ENCODE measurements around the gene ADCY4.
"Not testable (repeated sequence)": the region's sequence is repeated elsewhere in the genome, so short reads cannot be mapped to it uniquely, and the experiment has no call there.

The ADCY4 gene

GRCh38 chr14:24338843-24339242 is 4.0 kb upstream of the ADCY4 start:
- no peak for DNase-seq (ENCODE audit: low read depth, low spot score)

DNA sequence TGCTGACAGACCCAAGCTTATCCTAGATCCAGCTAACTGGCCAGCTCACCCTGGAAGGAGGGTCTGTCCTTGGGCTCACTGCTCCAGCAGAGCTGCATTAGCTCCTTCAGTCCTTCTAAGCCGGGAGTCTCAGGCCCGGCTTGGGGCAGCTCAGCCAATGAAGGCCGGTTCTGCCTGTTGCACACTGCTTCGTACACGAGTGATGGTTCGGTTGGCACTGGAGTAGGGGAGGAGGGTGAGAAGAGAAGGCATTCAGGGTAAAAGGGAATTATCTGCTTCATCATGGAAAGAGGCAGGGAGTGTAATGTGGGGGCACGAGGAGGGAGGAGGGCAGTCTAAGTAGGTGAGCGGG is 2.9 kb upstream of the ADCY4 start:
- no peak for DNase-seq (ENCODE audit: low read depth, low spot score)

DNA sequence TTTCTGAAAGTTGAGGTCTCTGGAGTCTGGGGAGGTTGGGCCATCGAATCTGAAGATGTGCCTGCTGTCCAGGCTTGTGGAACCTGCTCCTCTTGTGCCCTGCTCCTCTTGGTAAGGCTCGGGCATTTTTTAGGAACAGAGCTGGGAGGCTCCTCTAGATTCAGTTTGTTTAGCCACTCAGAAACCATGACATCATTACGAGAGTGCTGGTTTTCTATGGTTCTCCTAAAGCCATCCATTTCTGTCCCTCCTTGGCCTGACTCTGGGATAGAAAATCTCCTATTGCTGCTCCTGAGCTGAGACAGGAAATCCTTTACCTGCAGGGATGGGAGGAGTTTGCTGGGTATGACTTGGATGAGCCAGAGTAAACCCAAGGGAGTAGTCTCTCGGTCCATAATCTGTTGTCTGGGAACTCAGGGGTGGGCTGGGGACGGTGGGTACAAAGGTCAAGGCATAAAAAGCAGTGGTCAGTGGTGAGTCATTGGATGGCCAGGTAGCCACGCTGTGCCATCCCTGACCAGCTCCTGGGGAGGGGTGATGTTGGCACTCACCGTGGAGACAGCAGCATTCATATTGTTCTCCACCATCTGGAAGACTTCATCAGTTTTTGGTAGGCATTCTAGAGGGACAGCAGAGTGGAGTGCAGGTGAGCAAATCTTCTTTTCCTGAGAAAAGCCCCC is 2.4 kb upstream of the ADCY4 start:
- no peak for DNase-seq (ENCODE audit: low read depth, low spot score)

- no peak for DNase-seq (ENCODE audit: low read depth, low spot score)
These were observed 745 bp upstream of the ADCY4 start for GRCh38 chr14:24335461-24336171.

DNA sequence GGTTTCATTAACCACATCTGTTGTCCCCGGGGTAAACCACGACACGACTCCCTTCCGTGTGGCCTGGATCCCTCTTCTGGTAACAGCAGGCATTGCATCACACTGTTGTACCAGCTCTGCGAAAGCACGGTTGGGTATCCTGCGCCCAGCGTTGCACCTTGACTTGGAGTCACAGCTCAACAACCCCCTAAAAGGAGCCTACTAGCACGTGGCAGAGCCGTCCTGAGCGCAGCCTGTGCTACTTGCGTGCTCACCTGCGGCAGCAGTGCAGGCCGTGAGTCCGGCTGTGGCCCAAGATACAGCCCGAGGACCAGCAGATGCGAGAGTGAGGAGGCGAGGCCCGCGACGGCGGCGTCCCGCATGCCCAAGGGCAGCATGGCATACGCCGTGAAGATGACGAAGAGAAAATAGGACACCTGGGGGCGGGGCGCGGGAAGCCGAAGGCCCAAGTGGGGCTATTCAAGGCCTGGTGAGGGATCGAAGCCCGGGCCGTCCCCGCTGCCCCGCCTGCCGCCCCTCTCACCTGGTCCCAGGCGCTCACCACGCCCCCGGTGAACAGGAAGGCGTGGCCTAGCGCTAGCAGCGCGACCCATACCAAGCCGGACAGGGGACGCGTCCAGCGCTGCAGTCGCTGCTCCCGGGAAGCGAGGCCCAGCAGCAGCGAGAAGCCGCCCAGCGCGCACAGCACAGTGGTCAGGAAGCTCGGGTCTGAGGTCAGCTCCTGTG is 2.4 kb downstream of the ADCY4 start:
- DNase-seq (ENCODE audit: low read depth, low spot score) = no peak

DNA sequence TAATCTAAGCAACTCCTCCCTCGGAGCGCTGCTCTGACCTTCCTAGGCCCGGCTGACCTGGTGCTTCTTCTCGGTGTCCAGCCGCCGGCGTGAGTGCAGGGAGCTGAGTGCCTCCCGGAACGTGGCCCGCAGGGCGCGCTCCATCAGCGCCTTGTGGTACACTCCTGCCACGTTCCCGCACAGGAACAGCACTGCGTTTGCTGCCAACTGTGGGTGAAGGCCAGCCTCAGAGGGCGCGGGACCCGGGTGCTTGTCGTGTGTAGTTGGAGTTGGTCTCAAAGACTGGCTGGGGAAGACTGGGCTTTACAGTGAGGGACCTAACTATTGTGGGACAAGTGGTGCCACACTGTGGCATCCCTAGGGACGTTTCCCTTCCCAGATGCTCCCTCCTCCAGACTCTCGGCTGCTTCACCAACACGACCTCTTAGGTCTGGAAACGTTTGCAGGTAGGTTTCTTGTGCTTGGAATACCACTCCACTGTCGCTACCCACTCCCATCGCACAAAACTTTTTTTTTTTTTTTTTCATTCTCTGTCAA is 3.1 kb downstream of the ADCY4 start:
- no peak for DNase-seq (ENCODE audit: low read depth, low spot score)

GRCh38 chr14:24330973-24331674 is 3.7 kb downstream of the ADCY4 start:
- DNase-seq (ENCODE audit: low read depth, low spot score) = no peak

- no peak for DNase-seq (ENCODE audit: low read depth, low spot score)
These were observed 5.1 kb downstream of the ADCY4 start for GRCh38 chr14:24329736-24330135.

DNA sequence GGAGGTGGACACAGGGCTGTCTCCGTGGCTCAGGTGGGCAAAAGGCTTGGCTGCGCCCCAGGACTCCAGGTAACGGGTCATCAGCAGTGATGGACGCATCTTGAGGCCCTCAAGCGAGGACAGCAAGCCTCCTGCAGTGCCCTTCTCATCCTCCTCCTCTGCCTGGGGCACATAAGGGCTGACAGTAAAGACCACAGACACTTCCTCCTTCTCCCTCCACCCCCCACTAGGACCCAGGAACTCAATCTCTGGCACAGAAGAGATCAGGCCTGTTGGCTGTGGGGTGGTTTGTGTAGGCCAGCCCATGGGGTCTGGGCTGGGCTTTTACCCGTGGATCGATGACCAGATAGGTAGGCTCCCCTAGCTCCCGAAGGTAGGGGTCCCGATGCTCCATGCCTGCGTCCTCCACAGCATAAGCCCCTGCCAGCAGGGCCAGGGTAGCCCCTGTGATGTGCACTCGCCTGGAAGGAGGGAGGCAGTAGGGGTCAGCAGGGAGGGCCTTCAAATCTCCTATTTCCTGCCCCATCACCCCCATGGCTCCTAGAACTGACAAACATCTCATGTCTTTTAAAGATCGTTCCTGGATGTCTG is 5.7 kb downstream of the ADCY4 start:
- DNase-seq (ENCODE audit: low read depth, low spot score) = no peak

- not testable (repeated sequence) for DNase-seq (ENCODE audit: low read depth, low spot score)
These were observed 7.0 kb downstream of the ADCY4 start for GRCh38 chr14:24327914-24328313.

DNA sequence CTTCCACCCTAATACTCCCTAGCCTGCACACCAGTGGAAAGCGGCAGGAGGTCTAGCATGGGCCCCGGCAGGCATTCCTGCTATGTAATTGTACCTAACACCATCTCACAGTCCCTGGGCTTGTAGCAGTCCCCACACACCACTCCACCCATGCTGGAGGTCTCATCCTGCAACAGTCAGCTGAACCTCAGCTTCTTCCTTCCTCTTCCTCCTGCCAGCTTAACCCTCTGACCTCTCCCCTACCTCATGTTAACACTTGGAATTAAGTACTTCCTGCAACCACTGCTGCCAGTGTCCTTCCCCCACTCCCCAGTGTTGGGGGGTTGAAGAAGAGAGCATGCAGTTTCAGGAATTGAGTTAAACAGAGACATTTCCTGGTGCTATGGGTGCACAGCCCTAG is 7.6 kb downstream of the ADCY4 start:
- DNase-seq (ENCODE audit: low read depth, low spot score) = no peak

DNA sequence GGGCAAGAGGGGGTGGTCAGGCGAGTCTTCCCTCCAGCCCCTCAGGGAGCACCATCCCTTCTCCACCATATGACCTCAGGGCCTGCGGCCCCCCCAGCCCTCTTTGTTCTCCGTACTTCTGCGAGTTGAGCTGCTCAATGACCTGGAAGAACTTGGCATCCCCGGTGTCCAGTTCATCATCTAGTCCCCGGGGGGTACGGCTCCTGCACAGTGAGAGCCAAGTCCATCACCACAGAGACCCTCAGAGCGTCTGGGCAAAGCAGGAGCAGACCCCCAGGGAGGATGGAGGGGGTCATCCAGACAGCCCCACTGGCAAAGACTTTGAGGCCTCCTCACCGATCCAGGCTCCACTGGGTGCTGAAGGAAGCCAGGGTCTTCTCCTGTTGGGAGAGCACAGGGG is 8.9 kb downstream of the ADCY4 start:
- DNase-seq (ENCODE audit: low read depth, low spot score) = no peak

GRCh38 chr14:24325041-24325530 is 9.8 kb downstream of the ADCY4 start:
- DNase-seq (ENCODE audit: low read depth, low spot score) = no peak

DNA sequence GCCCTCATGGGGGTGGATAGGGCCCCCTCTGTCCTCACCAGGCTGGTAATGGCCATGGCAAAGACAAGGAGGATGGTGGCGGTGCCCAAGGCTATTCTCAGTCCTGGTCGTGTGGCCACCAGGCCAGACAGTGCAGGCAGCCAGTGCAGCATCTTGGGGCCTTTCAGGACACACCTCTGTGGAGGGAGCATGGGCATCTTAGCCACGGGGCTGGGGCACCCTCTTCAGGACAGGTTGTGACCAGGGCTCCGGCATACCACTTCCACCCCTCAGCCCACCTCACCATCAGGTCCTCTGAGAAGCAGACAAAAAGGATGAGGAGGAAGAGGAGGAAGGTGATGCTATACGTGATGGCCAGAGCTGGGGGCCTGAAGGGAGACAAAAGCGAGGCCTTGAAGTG is 10.8 kb downstream of the ADCY4 start:
- DNase-seq (ENCODE audit: low read depth, low spot score) = no peak

GRCh38 chr14:24323341-24323740 is 11.5 kb downstream of the ADCY4 start:
- no peak for DNase-seq (ENCODE audit: low read depth, low spot score)

GRCh38 chr14:24322672-24323071 is 12.2 kb downstream of the ADCY4 start:
- DNase-seq (ENCODE audit: low read depth, low spot score) = no peak

DNA sequence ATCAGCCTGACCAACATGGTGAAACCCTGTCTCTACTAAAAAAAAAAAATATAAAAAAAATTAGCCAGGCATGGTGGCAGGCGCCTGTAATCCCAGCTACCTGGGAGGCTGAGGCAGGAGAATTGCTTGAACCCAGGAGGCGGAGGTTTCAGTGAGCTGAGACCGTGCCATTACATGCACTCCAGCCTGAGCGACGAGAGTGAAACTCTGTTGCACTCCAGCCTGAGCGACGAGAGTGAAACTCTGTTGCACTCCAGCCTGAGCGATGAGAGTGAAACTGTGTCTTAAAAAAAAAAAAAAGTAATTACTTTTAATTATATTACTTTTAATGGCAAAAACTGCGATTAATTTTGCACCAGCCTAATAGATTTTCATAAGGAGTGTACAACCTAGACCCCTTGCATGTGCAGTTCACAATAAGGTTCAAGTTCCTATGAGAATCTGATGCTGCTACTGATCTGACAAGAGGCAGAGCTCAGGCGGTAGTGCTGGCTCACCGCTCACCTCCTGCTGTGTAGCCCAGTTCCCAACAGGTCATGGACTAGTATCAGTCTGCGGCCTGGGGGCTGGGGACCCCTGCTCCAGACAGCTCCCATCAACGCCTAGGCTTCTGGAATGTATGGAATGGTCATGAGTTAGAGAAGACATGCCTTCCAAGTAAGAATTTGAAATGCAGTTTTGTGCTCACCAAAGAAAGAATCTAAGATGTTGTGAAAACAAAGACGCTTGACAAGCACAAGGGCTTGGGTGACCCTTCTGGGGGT is 13.5 kb downstream of the ADCY4 start:
- DNase-seq (ENCODE audit: low read depth, low spot score) = no peak

DNA sequence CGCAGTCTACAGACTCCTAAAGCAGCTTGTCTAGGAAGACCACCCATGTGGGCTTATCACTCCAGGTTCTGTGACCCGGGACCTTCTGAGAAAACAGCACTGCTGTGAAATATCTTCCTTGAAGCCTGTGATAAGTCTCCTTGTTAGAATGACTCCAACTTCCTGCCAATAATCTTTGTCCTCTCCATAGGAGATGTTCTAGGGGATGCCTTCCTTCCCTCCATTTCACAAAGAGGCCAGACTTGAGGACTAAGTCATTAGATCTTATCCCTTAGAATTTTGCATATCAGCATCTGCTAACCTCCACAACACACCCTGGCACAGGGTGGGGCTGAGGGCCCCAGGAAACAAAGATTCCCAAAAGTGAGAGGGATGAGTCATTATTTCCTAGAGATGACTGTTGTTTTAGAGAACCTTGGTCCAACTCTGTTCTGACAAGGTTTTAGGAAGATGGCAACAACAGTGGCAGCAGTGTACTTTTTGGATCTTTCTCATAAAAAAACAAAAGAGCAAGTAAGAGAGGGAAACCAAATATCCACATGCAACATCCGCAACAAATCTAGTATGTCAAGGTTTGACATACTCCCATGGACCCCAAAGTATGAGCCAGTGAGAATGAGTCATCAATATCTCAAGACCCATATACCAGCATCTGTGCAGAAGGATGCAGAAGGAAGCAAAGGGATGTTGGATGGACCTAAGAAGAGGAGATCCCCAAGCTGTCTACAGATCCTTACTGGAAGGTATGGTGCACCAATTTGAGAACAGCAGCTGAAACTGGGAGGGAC is 17.5 kb downstream of the ADCY4 start:
- DNase-seq (ENCODE audit: low read depth, low spot score) = no peak

GRCh38 chr14:24316597-24316950 is 18.3 kb downstream of the ADCY4 start:
- no peak for DNase-seq (ENCODE audit: low read depth, low spot score)
